HepG2 (cell line): Measurements from ENCODE around the gene MIDN. TPM values are rescaled to one million over a fixed set of nuclear protein-coding genes. Genes with fewer than 3 reads are reported as not detected.

Experiments
- MAFF ChIP-seq: IDR thresholded peaks from 2 replicates; pipeline ENCODE4 v1.6.1; 2011; ENCODE audit warnings: low read depth, low read length, improper control_type of control experiment
- MLXIP ChIP-seq: sonication (generic); formaldehyde crosslinking; IDR thresholded peaks from 2 replicates; pipeline ENCODE4 v1.9.0; 2021; ENCODE audit warnings: missing genetic modification reagents, borderline replicate concordance
- NCOA2 ChIP-seq: sonication (generic); formaldehyde crosslinking; IDR thresholded peaks from 2 replicates; pipeline ENCODE4 v1.8.0; 2022; ENCODE audit warnings: inconsistent platforms
- PRDM4 ChIP-seq: sonication (generic); formaldehyde crosslinking; IDR thresholded peaks from 2 replicates; pipeline ENCODE4 v1.9.0; 2021; ENCODE audit warnings: missing genetic modification reagents, borderline replicate concordance
- RARA ChIP-seq: IDR thresholded peaks from 2 replicates; pipeline ENCODE4 v1.6.1; 2016; ENCODE audit warnings: missing genetic modification reagents, missing compliant biosample characterization
- RORA ChIP-seq: sonication (generic); formaldehyde crosslinking; IDR thresholded peaks from 2 replicates; pipeline ENCODE4 v1.5.0; 2020; ENCODE audit warnings: mild to moderate bottlenecking, missing genetic modification reagents, moderate library complexity
- SRF ChIP-seq: IDR thresholded peaks from 2 replicates; pipeline ENCODE4 v1.6.1; 2011; ENCODE audit warnings: mild to moderate bottlenecking, low read depth, low read length, moderate library complexity
- TCF7L2 ChIP-seq: IDR thresholded peaks from 2 replicates; pipeline ENCODE4 v1.6.1; 2011; ENCODE audit warnings: mild to moderate bottlenecking, low read depth, low read length, moderate library complexity
- TFAP4 ChIP-seq: sonication (generic); IDR thresholded peaks from 2 replicates; pipeline ENCODE4 v1.6.1; 2016; ENCODE audit warnings: low read depth, borderline replicate concordance
- ZFAT ChIP-seq: sonication (generic); formaldehyde crosslinking; conservative IDR thresholded peaks from 2 replicates; pipeline ENCODE4 v1.8.1; 2023; ENCODE audit warnings: missing genetic modification reagents, inconsistent platforms
- ZNF253 ChIP-seq: sonication (generic); formaldehyde crosslinking; IDR thresholded peaks from 2 replicates; pipeline ENCODE4 v1.8.0; 2022; ENCODE audit warnings: mild to moderate bottlenecking, missing genetic modification reagents, borderline replicate concordance
- ZNF569 ChIP-seq: sonication (generic); formaldehyde crosslinking; IDR thresholded peaks from 2 replicates; pipeline ENCODE4 v1.5.0; 2020; ENCODE audit warnings: mild to moderate bottlenecking, missing genetic modification reagents, moderate library complexity, borderline replicate concordance
- ZNF772 ChIP-seq: sonication (generic); formaldehyde crosslinking; IDR thresholded peaks from 2 replicates; pipeline ENCODE4 v1.5.0; 2020; ENCODE audit warnings: mild to moderate bottlenecking, missing genetic modification reagents
- ZSCAN31 ChIP-seq: sonication (generic); formaldehyde crosslinking; IDR thresholded peaks from 2 replicates; pipeline ENCODE4 v1.5.0; 2020; ENCODE audit warnings: low read depth, mild to moderate bottlenecking, missing genetic modification reagents
- polyA plus RNA-seq, 8 experiments: library from polyadenylated mRNA; depleted of rRNA in 3 of 8; stranded (reverse) in 7 of 8; unstranded in 1 of 8; fragments of >200 nt; fragmentation: Illumina TruSeq in 4 of 8; extraction: Trizol in 4 of 8; gene quantifications; 2 replicates each; pipeline versions ENCODE4 v1.2.1 to v1.2.3, GENCODE V29; 2011 to 2016; ENCODE audit warnings: low read depth in 4 of 8, missing spikeins in 1 of 8, mixed read lengths in 1 of 8; ENCODE audit not compliant: insufficient read depth in 1 of 8
- total RNA-seq, 5 experiments: library from RNA; depleted of rRNA; stranded (reverse); fragments of >200 nt; fragmentation: Illumina TruSeq; extraction: Trizol; gene quantifications; 2 replicates each; pipeline ENCODE4 v1.2.3, GENCODE V29; 2016; ENCODE audit warnings: low read depth in 1 of 5

Gene MIDN
- total and polyA plus RNA-seq, 2 of the 13 experiments (the other 11 are each of a cell fraction or from before 2014, with no cell fraction given), result 8.4 to 18.0 TPM

GRCh38 chr19:1283207-1283916 lies 35.0 kb downstream of the MIDN start (continued):
- TF ChIP-seq RORA (no peak), ZNF569 (no peak), TCF7L2 (no peak), SRF (no peak), ZNF253 (0 out of 2 replicates have a peak, but pooled peaks have one; percentile 53), ZFAT (CRISPR knock-in tag) (no peak), RARA (peak; percentile 94), MLXIP (no peak), TFAP4 (peak; percentile 88), ZSCAN31 (CRISPR knock-in tag) (0 out of 2 replicates have a peak, but pooled peaks have one; percentile 48), ZNF772 (peak; percentile 76; the same call in 1 of the 2 replicates), MAFF (no peak), PRDM4 (CRISPR knock-in tag) (no peak), NCOA2 (CRISPR knock-in tag) (peak; percentile 30; the same call in 1 of the 2 replicates)
